IPS-NIHi11 (cell line): ENCODE data around the gene ELOVL4.

ENCODE experiments used
- DNase-seq: peaks from one replicate; pipeline ENCODE4 v3.0.0; 2012; ENCODE audit warnings: mixed read lengths, low spot score

Gene ELOVL4

DNA sequence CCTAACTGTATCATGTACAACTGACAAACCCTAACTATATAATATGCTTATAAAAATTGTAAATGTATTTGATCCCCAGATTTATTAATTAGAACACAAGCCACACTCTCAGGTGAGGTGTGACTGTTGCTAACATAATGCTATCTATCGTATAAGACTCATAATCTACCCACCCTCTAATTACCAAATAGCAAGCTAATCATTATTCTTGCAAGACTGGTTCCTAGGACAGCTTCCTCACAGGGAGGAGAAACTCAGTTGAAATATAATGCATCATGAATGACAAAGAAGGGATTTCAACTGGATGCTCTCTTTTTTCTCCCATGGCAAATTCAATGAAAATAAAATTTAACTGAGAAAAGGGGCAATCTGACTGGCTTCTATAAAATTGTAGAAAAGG, 35.4 kb downstream of the ELOVL4 start:
- no peak for DNase-seq

DNA sequence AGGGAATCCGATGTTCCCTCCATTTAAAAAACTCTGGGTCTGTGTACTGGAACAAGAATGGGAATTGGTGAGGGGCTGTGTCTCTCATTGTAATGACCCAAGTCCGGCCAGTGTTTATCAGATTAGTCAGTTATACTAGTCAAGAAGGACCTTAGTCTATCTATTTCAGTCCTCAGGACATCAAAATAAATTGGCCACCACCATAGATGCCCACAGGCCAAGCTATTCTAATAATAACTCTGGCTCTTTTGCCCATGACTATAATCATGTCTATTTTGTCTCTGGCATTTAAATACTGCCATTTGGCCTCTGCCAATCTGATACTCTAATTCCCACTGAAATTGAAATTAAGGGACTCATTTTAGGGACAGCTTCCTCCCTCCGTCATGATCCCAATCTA, 37.8 kb downstream of the ELOVL4 start:
- DNase-seq, result no peak

DNA sequence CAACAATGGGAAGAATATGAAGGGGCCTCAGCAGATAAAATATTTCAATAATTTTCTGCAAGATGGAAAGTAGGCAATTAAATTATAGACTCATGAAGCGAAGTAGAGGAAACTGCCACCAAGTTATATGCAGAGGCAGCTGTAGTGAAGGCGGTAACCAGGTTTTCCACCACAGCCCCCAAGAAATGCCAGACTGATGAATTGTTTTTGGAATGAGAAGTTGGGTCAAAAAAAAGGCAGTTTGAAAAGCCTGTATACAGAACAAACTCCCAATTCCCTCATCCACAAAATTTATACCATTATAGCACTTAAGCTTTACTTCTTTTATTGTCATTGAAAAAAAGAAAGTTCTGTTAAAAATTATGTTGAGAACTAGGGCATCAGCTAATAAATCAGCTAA, 45.3 kb downstream of the ELOVL4 start:
- DNase-seq, result no peak

DNA sequence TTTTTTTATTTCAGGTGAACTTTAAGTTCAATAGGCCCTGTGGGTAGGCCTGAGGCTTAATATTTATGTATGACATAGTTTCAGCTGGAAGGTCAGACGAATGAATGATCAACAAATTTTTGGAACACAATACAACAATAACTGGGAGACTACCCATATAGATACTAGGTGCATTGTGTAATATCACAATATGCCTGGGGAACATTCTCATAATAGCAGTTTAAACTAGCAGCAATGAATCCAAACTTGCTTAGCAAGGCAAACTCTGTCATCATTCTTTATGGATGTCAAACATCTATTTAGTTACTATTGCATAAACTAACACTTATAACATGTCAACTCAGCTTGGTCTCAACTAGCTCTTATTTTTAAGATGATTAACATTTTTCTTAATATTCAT, 49.3 kb downstream of the ELOVL4 start:
- DNase-seq, result no peak

DNA sequence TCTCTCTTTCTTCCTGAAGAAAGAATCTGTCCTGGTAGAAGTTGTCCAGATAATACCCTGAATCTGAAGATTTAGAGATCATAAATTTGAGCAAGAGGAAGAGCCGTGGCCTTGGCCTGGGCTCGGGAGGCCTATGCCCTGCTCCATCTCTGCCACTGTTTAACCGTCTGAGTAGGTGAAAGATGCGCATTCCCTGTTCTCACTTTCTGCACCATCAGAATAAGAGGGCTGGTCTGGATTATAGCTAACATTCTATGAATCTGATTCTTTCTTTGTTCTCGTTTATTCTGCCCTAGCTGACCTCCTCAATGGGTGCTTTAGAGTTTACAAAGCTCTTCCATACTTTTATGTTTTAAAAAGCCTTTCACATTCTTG, 51.3 kb downstream of the ELOVL4 start:
- DNase-seq, result no peak

DNA sequence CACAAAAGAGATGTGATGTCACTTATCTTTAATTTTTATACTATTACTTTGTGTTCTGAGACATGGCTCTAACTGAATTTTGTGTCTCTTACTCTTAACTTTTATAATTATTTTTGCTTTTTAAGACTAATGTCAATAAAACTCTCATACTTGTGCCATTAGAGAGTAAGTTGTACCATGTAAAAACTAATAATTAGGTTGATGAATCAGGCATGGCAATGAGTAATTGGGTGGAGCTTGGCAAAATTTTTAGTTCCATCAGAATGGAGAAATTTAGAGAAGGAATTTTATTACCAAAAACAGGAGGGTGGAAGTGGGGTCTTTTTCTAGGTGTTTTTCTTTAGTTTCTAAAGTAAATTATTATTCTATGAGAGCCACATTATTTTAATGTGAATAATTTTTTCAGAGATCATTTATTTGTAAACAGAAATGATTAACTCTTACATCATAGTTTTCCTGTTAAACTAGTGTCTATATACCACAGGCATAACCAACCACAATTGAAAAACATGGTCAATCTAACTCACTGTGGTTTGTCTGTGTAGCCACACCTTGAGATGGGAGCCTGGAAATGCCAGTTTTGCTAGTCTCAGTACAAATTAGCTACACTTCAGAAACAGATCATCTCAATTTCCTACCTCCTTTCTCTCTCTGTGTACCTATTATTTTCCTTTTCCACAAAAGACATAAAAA, 51.8 kb downstream of the ELOVL4 start:
- DNase-seq, result no peak

DNA sequence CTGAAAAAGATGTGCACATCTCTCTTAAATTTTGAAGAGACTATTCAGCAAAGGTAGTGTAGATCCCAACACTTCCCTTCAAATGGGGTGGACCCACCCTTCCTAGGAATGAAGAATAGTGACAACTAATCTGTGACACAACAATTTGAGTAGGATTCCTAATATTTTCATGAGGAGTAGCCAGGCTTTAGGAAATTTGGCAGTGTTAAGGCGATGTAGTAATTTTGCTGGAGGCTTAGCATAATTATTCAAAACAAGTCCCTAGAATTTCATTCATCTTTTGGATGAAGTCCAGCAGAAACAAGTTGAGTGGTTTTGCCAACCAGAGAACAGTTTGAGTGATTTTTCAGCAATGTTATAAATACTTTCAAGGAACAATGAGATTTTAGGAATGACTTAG, 52.4 kb downstream of the ELOVL4 start:
- no peak for DNase-seq

DNA sequence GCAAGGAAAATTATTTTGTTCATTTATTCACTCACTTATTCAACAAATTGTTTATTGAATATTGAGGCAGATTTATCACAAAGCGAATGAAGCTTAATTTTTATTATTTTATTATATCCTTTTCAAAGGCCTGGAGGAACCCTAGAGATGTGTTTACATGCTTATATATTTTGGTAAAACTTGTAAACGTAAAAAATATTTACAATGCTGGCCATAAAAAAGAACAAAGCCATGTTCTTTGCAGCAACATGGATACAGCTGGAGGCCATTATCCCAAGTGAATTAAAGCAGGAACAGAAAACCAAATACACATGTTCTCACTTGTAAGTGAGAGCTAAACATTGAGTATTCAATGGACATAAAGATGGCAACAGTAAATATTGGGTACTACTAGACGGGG, 58.8 kb downstream of the ELOVL4 start:
- no peak for DNase-seq

DNA sequence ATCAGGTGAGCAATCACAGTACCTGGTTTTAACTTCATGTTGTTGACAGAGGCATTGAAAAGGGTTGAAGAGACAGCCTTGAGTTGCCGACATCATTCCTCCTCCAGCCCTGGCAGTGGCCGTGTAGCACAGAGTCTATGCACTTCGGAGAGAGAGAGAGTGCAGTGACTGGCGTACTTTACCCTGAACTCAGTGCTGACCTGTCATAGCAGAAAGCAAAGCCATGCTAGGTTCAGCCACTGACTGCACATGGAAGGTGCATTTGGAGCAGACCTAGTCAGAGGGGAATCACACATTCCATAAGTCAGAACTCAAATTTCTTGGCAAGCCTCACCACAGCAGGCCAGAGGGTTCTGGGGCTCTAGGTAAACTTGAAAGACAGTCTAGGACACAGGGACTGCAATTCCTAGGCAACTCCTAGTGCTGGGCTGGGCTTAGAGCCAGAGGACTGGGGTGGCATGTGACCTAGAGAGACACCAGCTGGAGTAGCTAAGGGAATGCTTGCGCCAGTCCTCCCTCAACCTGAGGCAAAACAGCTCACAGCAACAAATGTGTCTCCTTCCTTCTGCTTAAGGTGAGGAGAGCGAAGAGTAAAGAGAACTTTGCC, 69.1 kb downstream of the ELOVL4 start:
- DNase-seq, result no peak

DNA sequence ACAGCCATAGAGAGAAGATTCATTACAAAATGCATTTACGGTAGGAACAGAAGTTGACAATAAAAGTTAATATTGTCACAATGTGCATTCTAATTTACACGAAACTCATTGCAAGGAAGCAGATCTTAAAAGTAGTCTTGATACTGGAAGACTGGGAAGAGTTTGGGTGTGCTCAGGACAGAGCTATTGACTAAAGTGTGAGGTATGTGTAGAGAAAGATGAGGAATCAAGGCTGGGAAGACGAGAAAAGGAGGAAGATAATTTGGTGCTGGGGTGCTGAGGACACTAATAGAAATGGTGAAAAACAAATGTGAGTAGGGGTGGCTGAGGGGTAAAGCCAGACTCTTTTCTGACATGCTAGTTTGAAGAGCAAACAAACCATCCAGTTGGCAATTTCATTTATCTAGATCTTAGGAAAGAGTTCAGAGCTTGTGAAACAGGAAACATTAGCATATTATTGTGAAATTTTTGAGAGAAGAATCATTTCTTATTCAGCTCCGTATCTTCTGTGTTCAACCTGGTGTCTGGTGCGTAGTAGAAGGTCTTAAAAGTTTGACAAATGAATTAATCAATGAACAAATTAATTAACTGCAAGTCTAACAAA, 72.7 kb downstream of the ELOVL4 start:
- no peak for DNase-seq

DNA sequence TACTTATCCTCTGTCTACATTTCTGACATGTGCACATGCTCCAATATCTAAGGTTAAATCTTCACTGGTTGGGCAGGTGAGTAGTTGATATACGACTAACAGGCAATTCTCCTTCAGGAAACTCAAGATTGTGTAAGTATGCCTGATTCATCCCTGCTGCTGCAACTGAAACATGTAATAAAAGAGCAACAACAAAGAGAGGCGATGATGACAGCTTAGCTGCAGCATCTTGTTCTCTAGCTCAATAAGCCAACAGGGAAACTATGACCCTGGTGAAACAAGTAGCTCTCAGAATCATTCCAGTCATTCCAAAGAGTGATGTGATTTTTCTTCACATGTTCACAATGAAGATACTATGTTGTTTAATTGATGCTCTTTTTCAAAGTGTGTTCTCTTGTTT, 74.4 kb downstream of the ELOVL4 start:
- no peak for DNase-seq

DNA sequence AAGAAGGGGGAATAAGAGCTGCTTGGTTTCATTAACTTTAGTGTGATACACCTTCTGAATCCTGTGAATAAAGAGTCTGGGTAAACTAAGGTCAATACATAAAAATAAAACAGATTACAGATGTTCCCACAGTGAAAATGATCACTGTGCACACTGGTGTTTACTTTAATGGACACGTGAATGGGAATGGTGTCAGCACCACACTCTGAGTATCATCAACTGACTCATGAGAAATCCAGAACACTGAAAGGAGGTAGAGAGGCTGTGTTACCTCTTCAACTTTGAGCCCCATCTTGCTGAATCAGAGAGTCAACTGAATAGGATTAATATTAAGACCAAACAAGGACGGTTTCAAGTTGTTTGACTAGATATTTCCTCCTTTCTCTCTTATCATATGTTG, 75.0 kb downstream of the ELOVL4 start:
- DNase-seq, result no peak

DNA sequence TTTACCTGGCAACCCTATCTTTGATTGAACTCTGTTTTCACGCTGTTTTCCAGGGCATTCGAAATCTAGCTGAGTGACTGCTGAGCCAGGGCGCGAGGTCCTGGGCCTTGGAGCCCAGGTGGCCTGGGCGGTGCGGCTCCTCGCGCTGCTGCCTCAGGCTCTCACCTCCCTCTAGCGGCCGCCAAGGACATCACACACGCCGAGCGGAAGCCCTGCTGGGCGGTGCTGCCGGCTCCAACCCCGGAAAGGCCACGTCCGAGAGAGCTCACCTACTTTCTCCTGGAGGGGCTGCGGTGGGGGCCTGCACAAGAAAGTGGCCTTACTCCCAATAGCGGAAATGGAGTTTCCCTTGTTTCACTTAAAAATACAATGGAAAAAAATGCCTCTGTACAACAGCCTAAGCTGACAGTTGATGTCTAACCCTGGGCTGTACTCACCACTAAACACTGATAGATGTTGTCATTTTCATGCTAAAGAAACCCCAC, 77.7 kb downstream of the ELOVL4 start:
- peak; percentile 89 for DNase-seq

DNA sequence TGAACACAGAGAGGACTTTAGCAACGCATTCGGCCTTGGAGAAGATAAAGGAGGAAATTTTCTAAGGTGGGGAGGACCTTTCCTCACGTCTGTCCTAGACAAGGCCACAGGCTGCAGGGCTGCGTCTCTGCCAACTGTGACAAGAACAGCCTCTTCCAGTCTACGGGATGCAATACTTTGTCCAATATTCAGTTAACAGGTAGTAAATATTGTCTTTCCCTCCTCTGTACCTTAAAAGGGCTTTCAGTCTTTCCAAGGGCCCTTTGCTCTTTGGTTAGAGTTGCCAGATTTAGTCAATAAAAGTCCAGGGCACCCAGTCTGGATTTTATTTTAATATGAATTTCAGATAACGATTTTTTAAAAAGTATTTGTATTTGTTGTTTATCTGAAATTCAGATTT, 78.2 kb downstream of the ELOVL4 start:
- no peak for DNase-seq

DNA sequence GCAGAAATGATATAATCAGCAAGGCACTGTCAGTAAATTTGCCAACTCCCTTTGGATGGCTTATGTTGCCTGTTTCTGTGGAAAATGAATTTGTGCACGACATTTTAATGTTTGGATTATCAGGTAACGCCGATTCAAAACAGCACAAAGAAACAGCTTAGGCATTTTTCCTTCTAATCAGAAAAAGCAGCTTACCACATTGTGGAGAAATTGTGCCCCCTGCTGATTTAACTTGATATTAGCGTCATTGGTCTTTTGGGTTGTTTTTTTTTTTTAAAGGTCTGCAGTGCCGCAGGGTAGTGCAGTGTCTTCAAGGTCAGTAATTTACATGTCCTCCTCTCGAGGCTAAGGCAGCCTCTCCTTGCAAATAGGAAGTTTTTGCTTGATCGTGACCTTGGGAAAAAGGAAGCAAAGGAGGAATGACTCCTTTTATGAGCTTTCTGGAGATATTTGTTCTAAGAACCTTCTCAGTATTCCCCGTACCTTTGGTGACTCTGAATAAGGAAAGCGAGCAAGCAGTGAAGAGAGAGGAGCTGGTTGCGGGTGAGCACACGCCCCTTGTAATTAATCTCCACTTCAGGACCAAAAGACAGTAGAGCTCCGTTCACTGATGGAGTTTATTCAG, 79.1 kb downstream of the ELOVL4 start:
- DNase-seq, result peak; percentile 63
